Lung microvascular endothelial cell (primary cell): ENCODE measurements around the gene B3GNT2. TPM values are rescaled to one million over a fixed set of nuclear protein-coding genes. Genes with fewer than 3 reads are reported as not detected.
A peak's percentile ranks its signal among the peaks of the same experiment; 100 is the strongest.

ENCODE experiments used
- DNase-seq, 2 donors: peaks; one replicate each; pipeline versions ENCODE4 v3.0.0 to v3.0.0-alpha.2; 2010; ENCODE audit warnings: low read depth in 2 of 2
- total RNA-seq: library from RNA; depleted of rRNA; stranded (reverse); fragments of >200 nt; gene quantifications from 2 replicates; pipeline ENCODE4 v1.2.1, GENCODE V29; 2014

B3GNT2 gene
- total RNA-seq, 1 donor from 2014 or later, result 17.3 TPM

DNA sequence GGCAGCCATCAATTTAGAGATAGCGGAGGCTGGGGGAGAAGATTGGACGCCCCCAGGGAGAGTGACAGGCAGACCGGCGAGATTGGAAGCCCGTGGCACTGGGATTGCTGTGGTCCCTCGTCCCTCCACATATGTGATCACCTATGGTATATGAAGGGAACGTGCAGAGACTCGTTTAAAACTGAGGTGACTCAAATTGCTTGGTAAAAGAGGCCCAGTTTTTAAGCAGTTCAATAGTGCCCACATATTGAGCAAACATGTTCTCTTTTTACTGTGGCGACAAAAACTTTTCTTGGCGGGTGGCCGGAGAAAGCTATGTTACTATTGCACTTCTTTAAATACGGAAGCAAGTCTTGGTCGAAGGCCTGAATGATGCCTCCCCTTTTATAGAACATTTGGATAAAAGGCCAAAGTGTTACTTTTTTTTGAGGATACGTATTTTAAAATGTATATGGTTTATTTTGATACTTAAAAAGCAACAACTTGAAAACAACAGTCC is 9.1 kb downstream of the B3GNT2 start:
- DNase-seq, result no peak

GRCh38 chr2:62205554-62205953 is 9.6 kb downstream of the B3GNT2 start:
- no peak for DNase-seq

DNA sequence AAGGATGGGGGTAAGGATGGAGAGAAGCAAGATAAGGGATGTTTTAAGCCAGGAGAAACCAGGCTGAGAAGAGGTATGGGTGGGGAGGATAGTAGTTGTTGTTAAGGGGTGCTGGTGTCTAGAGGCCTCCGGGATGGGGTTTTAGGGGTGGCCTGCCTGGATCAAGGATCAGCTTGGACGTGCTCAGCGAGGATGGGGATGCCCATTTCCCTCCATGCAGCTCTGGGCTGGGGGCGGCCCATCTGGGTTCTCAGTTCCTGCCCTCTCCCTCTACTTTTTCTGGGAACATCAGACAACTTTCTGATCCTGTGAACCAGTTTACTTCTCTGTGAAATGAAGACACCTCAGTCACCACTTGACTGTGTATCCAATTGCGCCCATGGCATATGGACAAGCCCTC is 10.1 kb downstream of the B3GNT2 start:
- DNase-seq, result no peak

DNA sequence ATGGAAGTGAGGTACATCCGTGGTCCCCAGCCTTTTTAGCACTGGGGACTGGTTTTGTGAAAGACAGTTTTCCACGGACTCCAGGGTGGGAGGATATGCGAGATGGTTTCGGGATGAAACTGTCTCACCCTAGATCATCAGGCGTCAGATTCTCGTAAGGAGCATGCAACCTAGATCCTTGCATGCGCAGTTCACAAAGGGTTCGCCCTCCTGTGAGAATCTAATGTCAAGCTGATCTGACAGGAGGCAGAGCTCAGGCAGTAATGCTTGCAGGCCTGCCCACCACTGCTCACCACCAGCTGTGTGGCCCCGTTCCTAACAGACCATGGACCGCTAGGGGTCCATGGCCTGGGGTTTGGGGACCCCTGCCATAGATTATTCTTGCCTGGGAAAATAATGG is 11.6 kb downstream of the B3GNT2 start:
- DNase-seq, result no peak

DNA sequence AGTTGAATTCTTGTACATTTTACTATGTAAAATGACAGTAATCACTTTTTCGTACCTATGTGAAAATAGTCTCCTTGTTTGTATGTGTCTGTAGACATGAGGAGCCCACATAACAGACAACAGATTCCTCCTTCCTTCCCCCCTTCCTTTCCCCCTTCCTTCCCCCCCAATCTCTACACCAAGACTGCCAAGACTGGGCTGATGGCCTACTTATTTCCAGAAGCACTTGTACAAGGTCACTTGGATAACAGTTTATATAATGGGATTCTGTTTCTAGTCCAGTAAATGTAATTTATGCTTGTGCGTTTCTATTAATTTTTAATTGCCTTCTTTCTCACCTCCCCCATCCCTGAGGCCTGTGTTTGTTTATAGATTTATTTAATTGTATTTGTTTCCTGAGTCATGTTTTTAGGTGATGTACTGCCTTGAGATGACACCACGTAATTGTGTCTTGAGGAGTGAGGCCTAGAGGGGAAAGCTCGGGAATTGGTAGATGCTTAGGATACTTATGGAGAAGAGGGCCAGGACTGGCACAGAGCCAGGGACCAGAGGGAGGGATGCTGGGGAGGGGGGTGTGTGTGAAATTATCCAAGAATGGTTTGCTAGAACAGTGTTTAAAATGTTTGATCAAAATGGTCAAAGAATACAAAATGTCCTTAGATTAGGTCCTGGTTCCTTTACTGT is 12.3 kb downstream of the B3GNT2 start:
- DNase-seq, result no peak

DNA sequence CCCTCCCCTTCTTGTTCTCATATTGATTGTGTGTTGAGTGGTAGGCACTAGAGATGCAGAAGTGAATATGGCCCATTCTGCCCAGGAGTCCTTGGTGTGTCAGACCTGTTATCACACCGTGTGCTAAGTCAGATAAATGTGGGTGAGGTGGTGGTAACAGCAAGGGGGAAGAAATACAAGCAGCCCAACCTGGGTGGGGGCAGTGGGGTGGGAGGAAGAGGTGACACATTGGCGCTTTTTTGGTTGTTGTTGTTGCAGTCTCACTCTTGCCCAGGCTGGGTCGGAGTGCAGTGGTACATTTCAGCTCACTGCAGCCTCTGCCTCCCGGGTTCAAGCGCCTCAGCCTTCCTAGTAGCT is 12.8 kb downstream of the B3GNT2 start:
- DNase-seq, result no peak

GRCh38 chr2:62209427-62209991 is 13.6 kb downstream of the B3GNT2 start:
- DNase-seq, result no peak

DNA sequence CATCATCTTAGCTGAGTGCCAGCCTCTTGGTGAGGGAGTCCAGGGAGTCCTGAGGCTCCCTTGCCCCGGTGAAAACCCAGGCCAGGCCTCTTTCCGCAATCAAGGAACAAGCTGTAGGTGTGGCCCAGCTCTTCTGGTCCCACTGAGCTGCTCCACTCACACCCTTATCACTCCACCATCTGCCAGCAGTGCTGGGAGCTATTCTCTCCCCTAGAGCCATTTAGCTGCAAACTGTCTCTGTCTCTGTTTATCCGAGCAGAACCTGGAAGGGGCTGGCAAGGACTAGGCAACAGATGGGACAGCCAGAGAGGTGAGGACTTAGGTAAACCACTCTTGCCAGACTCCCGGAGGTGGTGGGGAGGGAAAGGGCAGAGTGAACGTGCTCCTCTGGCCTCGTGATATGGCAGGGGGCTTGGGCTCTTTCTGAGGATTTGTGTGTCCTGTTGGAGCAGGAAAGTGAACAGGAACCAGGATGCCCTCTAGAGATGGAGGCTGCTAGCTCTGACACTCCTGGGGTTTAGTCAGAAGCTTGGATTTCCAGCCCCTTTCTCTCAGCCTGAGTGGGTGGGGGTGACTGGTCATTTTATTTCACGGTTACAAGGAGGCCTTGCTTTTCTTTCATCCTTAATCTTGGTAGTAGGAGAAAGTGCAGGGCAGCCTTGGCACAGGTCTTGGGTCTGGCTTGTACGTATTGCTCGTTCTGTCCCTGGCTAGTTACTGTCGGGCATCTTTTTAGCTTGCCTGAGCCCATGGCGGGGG is 19.6 kb downstream of the B3GNT2 start:
- DNase-seq, result no peak

- no peak for DNase-seq
Measured at GRCh38 chr2:62216113-62216512, 20.2 kb downstream of the B3GNT2 start.

DNA sequence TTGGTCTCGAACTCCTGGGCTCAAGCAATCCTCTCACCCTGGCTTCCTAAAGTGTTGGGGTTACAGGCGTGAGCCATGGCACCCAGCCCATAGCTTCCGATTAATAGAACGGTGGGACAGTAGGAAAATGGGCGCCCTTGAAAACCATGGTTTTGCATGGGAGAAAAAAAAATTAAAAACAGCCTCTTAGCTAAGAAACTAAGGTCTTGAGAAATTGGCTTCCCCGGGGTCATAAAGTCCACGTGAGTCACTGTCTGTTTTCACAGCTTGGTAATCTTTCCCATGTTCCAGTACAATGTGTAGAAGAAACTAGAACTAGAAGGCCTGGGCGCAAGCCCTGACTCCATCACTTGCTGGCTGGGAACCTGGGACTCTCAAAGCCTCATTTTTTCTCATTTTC is 20.7 kb downstream of the B3GNT2 start:
- peak in 1 of 2 donors; percentile 91 for DNase-seq

DNA sequence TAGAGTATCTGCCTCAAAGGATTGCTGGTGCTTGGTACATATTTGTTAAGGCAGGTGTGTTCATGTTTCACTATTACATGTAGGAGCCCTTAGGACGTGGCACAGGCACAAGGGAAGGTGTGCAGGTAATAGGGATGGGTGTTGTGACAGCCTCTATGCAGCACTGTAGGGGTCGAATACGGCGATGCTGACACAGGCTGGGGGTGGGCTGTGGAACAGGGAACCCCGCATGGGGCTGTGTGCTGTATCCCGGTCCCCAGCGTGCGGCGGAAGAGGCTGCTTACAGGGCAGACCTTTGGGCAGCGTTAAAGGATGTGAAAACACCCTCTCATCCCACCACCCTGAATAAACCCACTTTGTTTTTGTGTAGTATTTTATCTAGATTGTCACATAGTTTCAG is 21.5 kb downstream of the B3GNT2 start:
- DNase-seq, result no peak

DNA sequence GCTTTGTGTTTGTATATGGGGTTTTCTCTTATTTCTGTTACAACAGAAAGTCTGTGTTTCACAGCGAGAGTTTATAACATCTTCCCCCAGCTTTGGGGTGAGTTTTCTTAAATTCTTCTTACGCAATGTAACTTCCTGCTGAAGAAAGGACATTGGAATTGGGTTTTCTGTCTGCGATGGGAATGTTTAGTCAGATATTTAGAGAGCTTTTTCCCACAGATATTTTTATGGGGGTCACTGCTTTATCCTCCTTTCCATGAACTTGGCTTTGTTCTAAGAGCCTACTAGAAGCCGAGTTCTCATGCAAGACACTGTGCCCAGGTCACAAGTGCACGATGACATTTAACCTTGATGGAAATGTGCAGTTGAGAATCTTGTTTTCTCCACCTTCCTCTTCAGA is 22.1 kb downstream of the B3GNT2 start:
- peak in 1 of 2 donors; percentile 57 for DNase-seq

DNA sequence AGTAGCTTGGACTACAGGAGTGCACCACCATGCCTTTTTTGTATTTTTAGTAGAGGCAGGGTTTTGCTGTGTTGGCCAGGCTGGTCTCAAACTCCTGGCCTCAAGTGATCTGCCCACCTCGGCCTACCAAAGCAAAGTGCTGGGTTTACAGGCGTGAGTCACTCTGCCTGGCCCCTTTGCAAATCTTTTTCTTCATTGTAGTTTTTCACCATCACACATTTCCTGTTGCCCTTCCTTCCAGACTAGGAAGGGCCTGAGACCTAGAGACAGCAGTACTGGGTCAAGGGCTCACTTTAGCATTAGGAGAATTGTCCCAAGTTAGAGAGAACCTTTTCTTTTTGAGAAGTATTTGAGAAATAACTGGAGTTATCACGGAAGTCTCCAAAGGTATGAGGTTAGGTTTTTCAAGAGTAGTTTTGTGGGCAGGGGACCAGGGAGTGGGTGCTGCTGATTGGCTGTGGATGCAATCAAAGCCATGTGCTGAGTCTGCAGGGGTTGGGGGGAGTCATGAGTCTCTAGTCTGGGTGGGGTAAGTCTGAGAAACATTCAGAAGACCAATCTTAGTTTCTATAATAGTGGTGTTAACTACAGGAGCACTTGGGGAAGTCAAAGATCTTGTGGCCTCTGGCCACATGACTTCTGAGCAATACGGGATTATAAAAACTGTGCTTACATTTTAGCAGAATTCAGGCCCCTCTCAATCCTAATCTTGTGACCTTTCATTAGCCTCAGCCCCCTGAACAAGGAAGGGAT is 23.7 kb downstream of the B3GNT2 start:
- peak in 1 of 2 donors; percentile 65 for DNase-seq

- peak; percentile 81 to 91 for DNase-seq
Measured at GRCh38 chr2:62221141-62221540, 25.2 kb downstream of the B3GNT2 start.

DNA sequence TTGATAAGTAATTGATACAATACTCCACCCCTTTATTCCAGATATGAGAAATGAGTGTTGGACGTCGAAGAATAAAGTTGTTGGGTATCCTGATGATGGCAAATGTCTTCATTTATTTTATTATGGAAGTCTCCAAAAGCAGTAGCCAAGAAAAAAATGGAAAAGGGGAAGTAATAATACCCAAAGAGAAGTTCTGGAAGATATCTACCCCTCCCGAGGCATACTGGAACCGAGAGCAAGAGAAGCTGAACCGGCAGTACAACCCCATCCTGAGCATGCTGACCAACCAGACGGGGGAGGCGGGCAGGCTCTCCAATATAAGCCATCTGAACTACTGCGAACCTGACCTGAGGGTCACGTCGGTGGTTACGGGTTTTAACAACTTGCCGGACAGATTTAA is 26.3 kb downstream of the B3GNT2 start:
- no peak for DNase-seq

- DNase-seq, result no peak
Measured at GRCh38 chr2:62222674-62223073, 26.8 kb downstream of the B3GNT2 start.

GRCh38 chr2:62224976-62225375 is 29.1 kb downstream of the B3GNT2 start:
- no peak for DNase-seq

DNA sequence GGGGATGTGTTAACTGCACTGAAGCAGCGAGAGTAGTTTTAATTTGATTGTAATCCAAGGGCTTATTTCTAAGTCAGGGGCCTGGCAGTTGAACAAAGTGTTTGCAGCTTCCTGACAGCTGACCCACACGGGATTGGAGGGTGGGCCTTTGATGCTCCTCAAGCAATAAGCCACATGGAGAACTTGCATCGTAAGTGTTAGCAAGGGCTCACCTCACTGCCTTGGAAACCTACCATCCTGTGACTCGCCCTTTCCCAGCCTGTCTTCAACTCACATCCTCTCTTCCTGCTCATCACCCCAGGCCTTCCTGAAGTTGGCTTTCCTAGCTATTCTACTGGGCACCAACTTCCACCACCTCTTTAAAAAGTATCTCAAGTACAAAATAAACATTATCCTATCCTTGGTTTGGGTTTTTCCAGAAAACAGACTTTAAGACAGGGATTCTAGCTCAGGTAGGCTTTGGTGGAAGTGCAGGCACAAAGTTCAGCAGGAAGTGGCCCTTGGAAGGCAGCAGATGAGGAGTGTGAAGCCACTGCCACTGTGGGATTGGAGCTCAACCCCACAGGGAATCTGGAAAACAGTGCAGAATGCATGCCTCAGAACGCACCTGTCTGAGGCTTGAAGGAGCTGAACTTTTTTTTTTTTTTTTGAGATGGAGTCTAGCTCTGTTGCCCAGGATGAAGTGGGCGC is 31.6 kb downstream of the B3GNT2 start:
- DNase-seq, result no peak

GRCh38 chr2:62229082-62229605 is 33.2 kb downstream of the B3GNT2 start:
- peak; percentile 13 to 69 for DNase-seq

DNA sequence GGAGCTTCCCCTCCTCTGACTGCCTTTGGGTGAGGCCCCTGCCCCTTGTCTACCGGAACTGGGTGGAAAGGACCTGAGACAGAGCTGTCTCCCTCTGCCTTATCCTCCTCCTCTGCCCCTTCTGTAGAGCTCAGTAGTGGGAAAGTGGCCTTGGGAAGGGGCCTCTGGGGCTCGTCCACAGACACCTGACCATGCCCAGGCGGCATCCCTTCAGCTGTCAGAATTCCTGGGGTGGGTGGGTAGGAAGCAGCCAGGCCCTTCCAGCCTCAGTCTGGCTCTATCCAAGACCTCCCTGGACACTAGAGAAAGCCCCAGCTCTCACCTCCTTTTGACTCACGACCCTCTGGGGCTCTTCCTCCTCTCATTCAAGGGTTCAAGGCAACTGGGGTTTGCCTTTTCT is 35.6 kb downstream of the B3GNT2 start:
- DNase-seq, result no peak
